ENCODE data around the gene GUCY1A1. TPM values are rescaled to one million over a fixed set of nuclear protein-coding genes. Genes with fewer than 3 reads are reported as not detected.

GUCY1A1 gene
- total and polyA plus RNA-seq, 2 donors from 2014 or later = 6.9 to 64.6 TPM

GRCh38 chr4:155659176-155659575 lies 7.5 kb upstream of the GUCY1A1 start:
- no peaks in the 10 kb centered on the region for H3K36me3 ChIP-seq (ENCODE audit: control insufficient read depth in 2 of 3, insufficient read depth in 3 of 3, low read length in 3 of 3)
- H3K4me1 ChIP-seq (ENCODE audit: control insufficient read depth in 2 of 3, insufficient read depth in 2 of 3, low read depth in 1 of 3, low read length in 3 of 3) = no peaks in the 10 kb centered on the region
- H3K9ac ChIP-seq (ENCODE audit: low read length in 3 of 3) = no peak overlapping the region
- H3K27ac ChIP-seq (ENCODE audit: low read depth in 2 of 2, low read length in 2 of 2) = no peak overlapping the region
- DNase-seq (no peak), FAIRE-seq (no peak)
- no peak overlapping the region for H3K4me3 ChIP-seq (ENCODE audit: low read length in 3 of 3)
- intact Hi-C loops (cut with DNase I) = no loop called here
- H3K9me3 ChIP-seq (ENCODE audit: control insufficient read depth in 2 of 3, insufficient read depth in 1 of 3, low read length in 3 of 3) = no peaks in the 10 kb centered on the region
- no peak for TF ChIP-seq CTCF (IDR thresholded peaks at IDR 0.05; ENCODE audit: borderline replicate concordance, extremely low read depth, insufficient read depth)
- no peaks in the 10 kb centered on the region for H3K27me3 ChIP-seq (ENCODE audit: control insufficient read depth, insufficient read depth, low read length)

GRCh38 chr4:155660436-155660835 lies 6.2 kb upstream of the GUCY1A1 start:
- Histone ChIP-seq H3K36me3 (ENCODE audit: control insufficient read depth in 2 of 3, insufficient read depth in 3 of 3, low read length in 3 of 3) (no peaks in the 10 kb centered on the region), H3K9ac (ENCODE audit: low read length in 3 of 3) (no peak overlapping the region), H3K27ac (ENCODE audit: low read depth in 2 of 2, low read length in 2 of 2) (no peak overlapping the region), H3K9me3 (ENCODE audit: control insufficient read depth in 2 of 3, insufficient read depth in 1 of 3, low read length in 3 of 3) (no peaks in the 10 kb centered on the region), H3K27me3 (ENCODE audit: control insufficient read depth, insufficient read depth, low read length) (no peaks in the 10 kb centered on the region), H3K4me3 (ENCODE audit: low read length in 3 of 3) (no peak overlapping the region), H3K4me1 (ENCODE audit: control insufficient read depth in 2 of 3, insufficient read depth in 2 of 3, low read depth in 1 of 3, low read length in 3 of 3) (no peaks in the 10 kb centered on the region)
- TF ChIP-seq CTCF (IDR thresholded peaks at IDR 0.05; ENCODE audit: borderline replicate concordance, extremely low read depth, insufficient read depth) = no peak
- no peak for DNase-seq
- FAIRE-seq = no peak
- intact Hi-C loops (cut with DNase I) = no loop called here

- FAIRE-seq (no peak), DNase-seq (no peak)
- H3K36me3 ChIP-seq (ENCODE audit: control insufficient read depth in 2 of 3, insufficient read depth in 3 of 3, low read length in 3 of 3) = no peaks in the 10 kb centered on the region
- no peaks in the 10 kb centered on the region for H3K4me1 ChIP-seq (ENCODE audit: control insufficient read depth in 2 of 3, insufficient read depth in 2 of 3, low read depth in 1 of 3, low read length in 3 of 3)
- intact Hi-C loops (cut with DNase I) = no loop called here
- H3K9me3 ChIP-seq (ENCODE audit: control insufficient read depth in 2 of 3, insufficient read depth in 1 of 3, low read length in 3 of 3) = no peaks in the 10 kb centered on the region
- H3K4me3 ChIP-seq (ENCODE audit: low read length in 3 of 3) = no peak overlapping the region
- no peaks in the 10 kb centered on the region for H3K27me3 ChIP-seq (ENCODE audit: control insufficient read depth, insufficient read depth, low read length)
- H3K27ac ChIP-seq (ENCODE audit: low read depth in 2 of 2, low read length in 2 of 2) = no peak overlapping the region
- TF ChIP-seq CTCF (IDR thresholded peaks at IDR 0.05; ENCODE audit: borderline replicate concordance, extremely low read depth, insufficient read depth) = no peak
- no peak overlapping the region for H3K9ac ChIP-seq (ENCODE audit: low read length in 3 of 3)
Measured at GRCh38 chr4:155665054-155665453, 1.6 kb upstream of the GUCY1A1 start.

GRCh38 chr4:155667222-155667567 lies 547 bp downstream of the GUCY1A1 start:
- Histone ChIP-seq H3K27me3 (ENCODE audit: control insufficient read depth, insufficient read depth, low read length) (no peaks in the 10 kb centered on the region), H3K36me3 (ENCODE audit: control insufficient read depth in 2 of 3, insufficient read depth in 3 of 3, low read length in 3 of 3) (no peaks in the 10 kb centered on the region), H3K9ac (ENCODE audit: low read length in 3 of 3) (peak overlapping the region; percentile 68 to 85 (median 82)), H3K4me3 (ENCODE audit: low read length in 3 of 3) (peak overlapping the region; percentile 84 to 85 (median 85)), H3K27ac (ENCODE audit: low read depth in 2 of 2, low read length in 2 of 2) (peak overlapping the region; percentile 84 to 95), H3K9me3 (ENCODE audit: control insufficient read depth in 2 of 3, insufficient read depth in 1 of 3, low read length in 3 of 3) (no peaks in the 10 kb centered on the region), H3K4me1 (ENCODE audit: control insufficient read depth in 2 of 3, insufficient read depth in 2 of 3, low read depth in 1 of 3, low read length in 3 of 3) (peaks cover 0 to 1% (median 0%) of the 10 kb centered on the region in 3 donors)
- peak in 2 of 5 donors; percentile 79 to 80 for DNase-seq
- intact Hi-C loops (cut with DNase I) = no loop called here
- FAIRE-seq = no peak
- TF ChIP-seq CTCF (IDR thresholded peaks at IDR 0.05; ENCODE audit: borderline replicate concordance, extremely low read depth, insufficient read depth) = no peak
